Right lobe of liver (tissue), 6 donors: ENCODE measurements around the gene JPT2. TPM values are rescaled to one million over a fixed set of nuclear protein-coding genes. Genes with fewer than 3 reads are reported as not detected.

Source experiments
- ATAC-seq, 4 donors: fragments of 200-7000 bp; cut with Tn5 transposase; one replicate each; pipeline ENCODE4 v1.9.1; 2020; ENCODE audit warnings: mild to moderate bottlenecking in 4 of 4, moderate library complexity in 4 of 4
- DNase-seq, 3 donors: peaks; one replicate each; pipeline ENCODE4 v3.0.0-alpha.2; 2020
- H3K27ac ChIP-seq, 3 donors: fragments of 200-600 bp; one replicate each; pipeline ENCODE4 v1.8.0; 2022
- H3K27me3 ChIP-seq, 2 donors: fragments of 200-600 bp; one replicate each; pipeline ENCODE4 v1.8.0; 2022
- H3K36me3 ChIP-seq, 4 donors: fragments of 200-600 bp; sonication (generic) in 1 of 4; one replicate each; pipeline versions ENCODE4 v1.5.1 to v1.8.0; 2017 to 2022; ENCODE audit warnings: control low read depth in 1 of 4
- H3K4me1 ChIP-seq, 4 donors: fragments of 200-600 bp; sonication (generic) in 1 of 4; one replicate each; pipeline versions ENCODE4 v1.5.1 to v1.8.0; 2017 to 2022; ENCODE audit warnings: control low read depth in 1 of 4
- H3K4me3 ChIP-seq, 3 donors: fragments of 200-600 bp; one replicate each; pipeline ENCODE4 v1.8.0; 2022
- H3K9me3 ChIP-seq, 4 donors: fragments of 200-600 bp; sonication (generic) in 1 of 4; one replicate each; pipeline versions ENCODE4 v1.5.1 to v1.8.0; 2017 to 2022; ENCODE audit warnings: control low read depth in 1 of 4
- POLR2A ChIP-seq: fragments of 450-650 bp; IDR thresholded peaks from one replicate; pipeline ENCODE4 v1.6.1; 2017; ENCODE audit warnings: antibody characterized with exemption, mild to moderate bottlenecking
- WGBS: methylation state at CpG from one replicate; pipeline ENCODE4 v1.1.6; 2018; ENCODE audit warnings: low coverage, low lambda C conversion rate; ENCODE audit not compliant: insufficient coverage; ENCODE audit errors: missing lambda C conversion rate; 5-methylcytosine and 5-hydroxymethylcytosine counted together
- intact Hi-C, 2 donors: fragments of 100-400 bp; cut with DNase I; formaldehyde crosslinking; loops; one replicate each; pipeline versions ENCODE4 v1.11.2 to v1.14.1; 2022
- microRNA-seq, 2 donors: library from miRNA; unstranded; fragments of <30 nt; microRNA quantifications; one replicate each; pipeline ENCODE4, GENCODE V29; 2019 to 2020
- small RNA-seq, 2 experiments: library from RNA; depleted of rRNA; stranded (forward); fragments of <200 nt; gene quantifications; one replicate each; pipeline ENCODE3, GENCODE V24; 2016
- total RNA-seq, 6 experiments: library from RNA; depleted of rRNA in 2 of 6; stranded (reverse); fragments of >200 nt in 2 of 6; fragmentation: NEBNext Ultra II Directional in 3 of 6; extraction: Animal tissue kit (Norgen Biotek cat#: 25700) in 3 of 6; gene quantifications; one replicate each; pipeline versions ENCODE4 v1.1.0 to v1.2.4, GENCODE V29; 2016 to 2023
- TF ChIP-seq, protein P1 (sequence below), 4 donors: fragments of 200-600 bp in 3 of 4; fragments of 450-650 bp in 1 of 4; IDR thresholded peaks; one replicate each; pipeline versions ENCODE4 v1.5.1 to v1.8.0; 2016 to 2022; ENCODE audit warnings: antibody characterized with exemption in 4 of 4, mild to moderate bottlenecking in 2 of 4
- donor health status: DM: no; HTN: yes; CAD: no.
- donor health status: DM: no; HTN: no; CAD: no.
- donor health status: DM: no; HTN: no; CAD: no.
- donor health status: DM: no; HTN: yes; CAD: no.
- donor health status: DM: no; HTN: yes; CAD: no.

Gene JPT2
- total RNA-seq, 6 experiments from 2014 or later: 31.0 to 47.7 (median 38.7) TPM

DNA sequence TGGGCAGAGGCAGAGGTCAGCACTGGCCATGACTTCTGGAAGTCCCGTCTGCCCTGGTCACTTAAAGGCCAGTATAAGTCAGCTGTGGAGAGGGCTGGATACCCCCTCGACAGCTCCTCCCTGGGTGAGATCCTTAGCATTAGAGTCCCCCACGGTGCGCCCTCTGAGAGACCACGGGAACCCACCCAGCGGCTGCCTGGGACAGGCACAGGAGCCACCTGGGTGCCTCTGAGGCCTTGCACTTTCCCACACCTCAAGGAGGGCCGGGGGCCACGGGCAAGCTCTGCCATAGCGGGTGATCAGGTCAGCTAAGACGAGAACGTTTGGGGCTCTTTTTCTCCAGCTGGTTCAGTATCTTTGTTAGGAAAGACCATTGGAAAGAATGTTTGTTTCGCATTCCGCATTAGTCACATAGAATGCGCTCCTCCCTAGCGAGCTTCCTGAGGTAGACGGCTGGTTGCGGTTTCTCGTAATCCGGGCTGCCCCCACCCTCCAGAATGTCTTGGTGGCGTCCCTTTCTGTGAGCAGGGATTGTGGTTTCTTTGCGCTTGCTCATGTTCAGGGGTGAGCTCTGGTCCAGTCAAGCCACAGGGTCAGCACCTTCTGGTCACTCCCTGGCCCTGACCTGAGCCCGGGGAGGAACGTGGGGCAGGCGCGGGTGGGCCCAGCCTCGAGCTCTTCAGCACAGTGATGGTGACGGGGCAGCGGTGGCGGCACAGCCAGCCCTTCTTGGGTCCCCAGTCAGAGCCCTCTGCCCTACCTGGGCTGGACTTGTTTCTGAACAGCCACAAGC, 68.0 kb downstream of the JPT2 start:
- H3K27ac ChIP-seq: no peak overlapping the region
- intact Hi-C loops: no loop called here
- no peaks in the 10 kb centered on the region for H3K27me3 ChIP-seq
- H3K9me3 ChIP-seq: no peaks in the 10 kb centered on the region
- no peaks in the 10 kb centered on the region for H3K4me1 ChIP-seq
- DNase-seq: no peak
- H3K4me3 ChIP-seq: no peak overlapping the region
- peaks cover 0 to 46% (median 14%) of the 10 kb centered on the region in 4 donors for H3K36me3 ChIP-seq
- TF ChIP-seq, protein P1, sequence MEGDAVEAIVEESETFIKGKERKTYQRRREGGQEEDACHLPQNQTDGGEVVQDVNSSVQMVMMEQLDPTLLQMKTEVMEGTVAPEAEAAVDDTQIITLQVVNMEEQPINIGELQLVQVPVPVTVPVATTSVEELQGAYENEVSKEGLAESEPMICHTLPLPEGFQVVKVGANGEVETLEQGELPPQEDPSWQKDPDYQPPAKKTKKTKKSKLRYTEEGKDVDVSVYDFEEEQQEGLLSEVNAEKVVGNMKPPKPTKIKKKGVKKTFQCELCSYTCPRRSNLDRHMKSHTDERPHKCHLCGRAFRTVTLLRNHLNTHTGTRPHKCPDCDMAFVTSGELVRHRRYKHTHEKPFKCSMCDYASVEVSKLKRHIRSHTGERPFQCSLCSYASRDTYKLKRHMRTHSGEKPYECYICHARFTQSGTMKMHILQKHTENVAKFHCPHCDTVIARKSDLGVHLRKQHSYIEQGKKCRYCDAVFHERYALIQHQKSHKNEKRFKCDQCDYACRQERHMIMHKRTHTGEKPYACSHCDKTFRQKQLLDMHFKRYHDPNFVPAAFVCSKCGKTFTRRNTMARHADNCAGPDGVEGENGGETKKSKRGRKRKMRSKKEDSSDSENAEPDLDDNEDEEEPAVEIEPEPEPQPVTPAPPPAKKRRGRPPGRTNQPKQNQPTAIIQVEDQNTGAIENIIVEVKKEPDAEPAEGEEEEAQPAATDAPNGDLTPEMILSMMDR (IDR thresholded peaks at IDR 0.05): no peak
- no peak for TF ChIP-seq POLR2A
- 85% methylated on average over 11 of the region's 29 CpGs for WGBS
- no peak for ATAC-seq

DNA sequence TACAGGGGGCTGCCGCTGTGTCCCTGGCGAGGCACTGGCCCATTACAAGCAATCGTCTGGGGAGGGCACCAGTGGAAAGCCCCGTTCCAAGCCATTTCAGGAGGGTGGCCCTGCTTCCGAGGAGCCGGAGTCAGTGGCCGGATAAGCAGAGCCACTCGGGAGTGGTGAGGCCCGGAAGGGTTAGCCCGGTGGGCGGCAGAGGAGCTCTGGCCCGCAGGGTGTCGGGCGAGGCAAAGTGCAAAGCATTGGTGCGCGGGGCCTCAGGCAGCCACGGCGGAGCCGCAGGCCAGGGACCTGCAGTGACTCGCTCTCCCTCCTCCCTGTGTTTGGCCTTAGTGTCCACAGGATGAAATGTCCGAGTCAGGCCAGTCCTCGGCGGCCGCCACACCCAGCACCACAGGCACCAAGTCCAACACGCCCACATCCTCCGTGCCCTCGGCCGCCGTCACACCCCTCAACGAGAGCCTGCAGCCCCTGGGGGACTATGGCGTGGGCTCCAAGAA, 68.7 kb downstream of the JPT2 start:
- Histone ChIP-seq H3K9me3 (no peaks in the 10 kb centered on the region), H3K4me3 (no peak overlapping the region), H3K4me1 (no peaks in the 10 kb centered on the region), H3K36me3 (peaks cover 0 to 46% (median 14%) of the 10 kb centered on the region in 4 donors), H3K27me3 (no peaks in the 10 kb centered on the region), H3K27ac (no peak overlapping the region)
- peak in 1 of 3 donors; percentile 35 for DNase-seq
- TF ChIP-seq, protein P1 (IDR thresholded peaks at IDR 0.05): no peak
- no peak for TF ChIP-seq POLR2A
- ATAC-seq: no peak
- intact Hi-C loops: no loop called here
- 91% methylated on average over 8 of the region's 31 CpGs for WGBS

DNA sequence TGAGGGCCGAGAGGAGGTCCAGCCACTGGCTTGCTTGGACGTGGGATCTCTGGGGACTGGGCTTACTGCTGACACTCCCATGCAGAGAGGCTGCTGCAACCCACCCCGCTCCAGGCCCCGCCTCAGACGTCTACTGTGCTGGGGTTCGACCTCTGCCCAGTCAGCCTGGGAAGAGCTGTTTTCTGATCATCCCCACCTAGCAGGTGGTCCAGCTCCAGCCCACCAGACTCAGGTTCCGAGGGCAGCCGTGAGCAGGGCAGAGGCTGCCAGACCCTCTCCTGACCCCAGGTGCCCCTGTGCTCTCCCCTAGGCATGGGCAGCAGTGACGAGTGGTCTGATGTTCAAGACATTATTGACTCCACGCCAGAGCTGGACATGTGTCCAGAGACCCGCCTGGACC, 69.9 kb downstream of the JPT2 start:
- 92% methylated on average over 2 of the region's 11 CpGs for WGBS
- peaks cover 0 to 46% (median 16%) of the 10 kb centered on the region in 4 donors for H3K36me3 ChIP-seq
- H3K4me1 ChIP-seq: no peaks in the 10 kb centered on the region
- H3K27me3 ChIP-seq: no peaks in the 10 kb centered on the region
- intact Hi-C loops: no loop called here
- no peak overlapping the region for H3K27ac ChIP-seq
- no peaks in the 10 kb centered on the region for H3K9me3 ChIP-seq
- no peak for ATAC-seq
- DNase-seq: peak in 2 of 3 donors; percentile 29 to 40
- no peak overlapping the region for H3K4me3 ChIP-seq
- TF ChIP-seq, protein P1 (IDR thresholded peaks at IDR 0.05): no peak
- TF ChIP-seq POLR2A: no peak

DNA sequence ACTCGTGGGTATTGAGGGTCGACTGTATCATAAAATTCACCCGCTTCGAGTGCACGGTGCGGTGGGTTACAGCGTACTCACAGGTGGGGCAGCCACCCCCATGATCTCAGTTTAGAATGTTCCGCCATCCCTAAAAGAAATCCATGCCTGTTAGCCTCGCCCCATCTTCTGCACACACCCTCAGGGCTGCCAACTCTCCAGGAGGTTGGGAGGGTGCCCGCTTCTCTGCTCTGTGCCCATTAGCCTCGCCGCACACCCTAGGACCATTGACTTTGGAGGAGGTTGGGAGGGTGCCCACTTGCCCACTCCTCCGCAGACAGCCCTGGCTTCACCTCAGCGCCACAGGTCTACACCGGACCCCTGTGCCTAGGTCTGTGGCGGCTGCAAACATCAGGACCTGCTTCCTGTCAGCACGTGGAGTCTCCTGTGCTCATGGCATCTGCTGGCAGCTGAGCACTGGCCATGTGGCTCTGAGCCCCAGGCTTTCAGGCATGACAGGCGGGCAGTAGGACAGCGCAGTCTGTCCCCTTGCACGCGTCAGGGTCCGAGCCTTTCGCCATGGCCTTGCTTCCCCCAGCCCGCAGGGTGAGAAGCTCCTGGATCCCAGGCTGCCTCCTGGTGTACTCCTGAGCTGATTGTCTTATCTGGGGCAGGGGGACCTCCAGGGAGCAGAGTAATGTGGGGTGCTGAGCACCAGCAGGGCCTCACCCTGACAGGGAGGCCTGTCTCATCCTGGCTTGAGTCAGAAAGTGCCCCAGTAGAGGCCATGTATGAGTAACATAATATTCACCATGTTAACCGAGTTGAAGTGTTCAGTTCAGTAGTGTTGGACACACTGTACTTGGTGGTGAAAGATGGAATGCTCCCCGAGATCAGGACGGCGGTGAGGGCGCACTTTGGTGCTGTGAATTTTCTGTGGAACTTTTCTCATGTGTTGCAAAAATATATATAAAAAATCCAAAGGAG, 71.4 kb downstream of the JPT2 start:
- DNase-seq: peak in 2 of 3 donors; percentile 8 to 42
- intact Hi-C loops: no loop called here
- no peak overlapping the region for H3K4me3 ChIP-seq
- no peak for ATAC-seq
- TF ChIP-seq POLR2A: no peak
- TF ChIP-seq, protein P1 (IDR thresholded peaks at IDR 0.05): no peak
- H3K27me3 ChIP-seq: no peaks in the 10 kb centered on the region
- no peak overlapping the region for H3K27ac ChIP-seq
- WGBS: 94% methylated on average over 17 of the region's 29 CpGs
- H3K4me1 ChIP-seq: no peaks in the 10 kb centered on the region
- H3K36me3 ChIP-seq: peaks cover 0 to 38% (median 14%) of the 10 kb centered on the region in 4 donors
- no peaks in the 10 kb centered on the region for H3K9me3 ChIP-seq

Small RNA genes within 50 kb of the gene (microRNA-seq; reads per million reads assigned to microRNA genes)
- gene MIR3177: 0.58 to 2.6 reads per million in 2 donors

Small RNA genes within 50 kb of the gene (small RNA-seq; reads per million reads assigned to genes)
- gene MIR3177: 0 to 0.39 reads per million in 2 experiments

Other genes with a start within 250 kb of the JPT2 start
- not detected for gene PERCC1, start 247.2 kb upstream of the JPT2 start, total RNA-seq
- gene CCDC154, start 233.7 kb upstream of the JPT2 start, total RNA-seq: 1 to 10 TPM in 2 of 6 experiments, under 1 TPM in 3, not detected in 1; 0.25 to 1.7 (median 0.79) TPM
- 10 to 100 TPM; 36.0 to 50.8 (median 40.8) TPM for gene CLCN7, start 203.3 kb upstream of the JPT2 start, total RNA-seq
- not detected for gene PTX4, start 189.3 kb upstream of the JPT2 start, total RNA-seq
- gene TELO2, start 184.9 kb upstream of the JPT2 start, total RNA-seq: 10 to 100 TPM in 5 of 6 experiments, 1 to 10 TPM in 1; 9.5 to 31.0 (median 20.8) TPM
- 10 to 100 TPM in 2 of 6 experiments, 1 to 10 TPM in 4; 4.7 to 18.7 (median 8.9) TPM for gene TMEM204, start 144.6 kb upstream of the JPT2 start, total RNA-seq
- gene IFT140, start 66.2 kb upstream of the JPT2 start, total RNA-seq: 1 to 10 TPM; 2.9 to 8.9 (median 5.4) TPM
- 1 to 10 TPM; 2.9 to 8.4 (median 5.8) TPM for gene CRAMP1, start 65.9 kb upstream of the JPT2 start, total RNA-seq
- 10 to 100 TPM in 5 of 6 experiments, 1 to 10 TPM in 1; 8.7 to 37.3 (median 23.0) TPM for gene MAPK8IP3, start 27.9 kb downstream of the JPT2 start, total RNA-seq
- gene NME3, start 93.3 kb downstream of the JPT2 start, total RNA-seq: 10 to 100 TPM; 17.9 to 36.1 (median 23.2) TPM
- 10 to 100 TPM in 1 of 6 experiments, 1 to 10 TPM in 5; 3.8 to 11.1 (median 5.0) TPM for gene EME2, start 94.5 kb downstream of the JPT2 start, total RNA-seq
- 10 to 100 TPM; 42.5 to 90.5 (median 52.9) TPM for gene MRPS34, start 94.9 kb downstream of the JPT2 start, total RNA-seq
- gene SPSB3, start 104.3 kb downstream of the JPT2 start, total RNA-seq: 10 to 100 TPM; 18.6 to 42.5 (median 34.5) TPM
- 10 to 100 TPM; 21.1 to 90.3 (median 32.6) TPM for gene NUBP2, start 104.7 kb downstream of the JPT2 start, total RNA-seq
- gene IGFALS, start 115.4 kb downstream of the JPT2 start, total RNA-seq: 100 to 1,000 TPM in 1 of 6 experiments, 10 to 100 TPM in 5; 38.7 to 124 (median 85.3) TPM
- 100 to 1,000 TPM in 4 of 6 experiments, 10 to 100 TPM in 2; 77.9 to 161 (median 143) TPM for gene HAGH, start 148.5 kb downstream of the JPT2 start, total RNA-seq
- 10 to 100 TPM; 25.5 to 96.5 (median 36.0) TPM for gene FAHD1, start 148.9 kb downstream of the JPT2 start, total RNA-seq
- gene MEIOB, start 193.9 kb downstream of the JPT2 start, total RNA-seq: under 1 TPM in 2 of 6 experiments, not detected in 4; 0.39 to 0.40 TPM
- not detected for gene HS3ST6, start 240.1 kb downstream of the JPT2 start, total RNA-seq